VCaP (cell line): Measurements from ENCODE around the gene COQ6.
"Not testable (repeated sequence)": the region's sequence is repeated elsewhere in the genome, so short reads cannot be mapped to it uniquely, and the experiment has no call there.

Experiments
- H3K27ac ChIP-seq: fragments of 450-650 bp; 2 replicates; pipeline ENCODE4 v1.5.1; 2017
- TF ChIP-seq, protein P1 (sequence below): fragments of 450-650 bp; conservative IDR thresholded peaks from 2 replicates; pipeline ENCODE4 v1.5.1; 2017; ENCODE audit warnings: mild to moderate bottlenecking, moderate library complexity

Gene COQ6

DNA sequence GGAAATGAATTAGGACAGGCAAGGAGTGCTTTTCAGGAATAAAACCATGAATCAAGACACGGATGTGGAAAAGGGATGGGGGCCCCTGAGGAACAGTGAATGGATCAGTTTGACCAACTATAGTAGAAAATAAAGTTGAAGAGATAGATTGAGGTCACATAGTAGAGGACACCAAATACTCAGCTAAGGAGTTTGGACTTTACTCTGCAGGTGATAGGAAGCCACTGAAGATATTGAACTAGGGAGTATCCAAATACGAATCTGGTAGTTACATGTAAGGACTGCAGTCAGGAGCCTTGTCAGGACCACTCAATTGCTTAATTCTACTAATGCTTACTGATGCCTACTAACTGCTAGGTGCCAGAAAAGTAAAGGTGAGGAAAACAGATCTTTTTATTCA, 48.6 kb downstream of the COQ6 start:
- H3K27ac ChIP-seq = peak overlapping the region; percentile 51
- TF ChIP-seq, protein P1, sequence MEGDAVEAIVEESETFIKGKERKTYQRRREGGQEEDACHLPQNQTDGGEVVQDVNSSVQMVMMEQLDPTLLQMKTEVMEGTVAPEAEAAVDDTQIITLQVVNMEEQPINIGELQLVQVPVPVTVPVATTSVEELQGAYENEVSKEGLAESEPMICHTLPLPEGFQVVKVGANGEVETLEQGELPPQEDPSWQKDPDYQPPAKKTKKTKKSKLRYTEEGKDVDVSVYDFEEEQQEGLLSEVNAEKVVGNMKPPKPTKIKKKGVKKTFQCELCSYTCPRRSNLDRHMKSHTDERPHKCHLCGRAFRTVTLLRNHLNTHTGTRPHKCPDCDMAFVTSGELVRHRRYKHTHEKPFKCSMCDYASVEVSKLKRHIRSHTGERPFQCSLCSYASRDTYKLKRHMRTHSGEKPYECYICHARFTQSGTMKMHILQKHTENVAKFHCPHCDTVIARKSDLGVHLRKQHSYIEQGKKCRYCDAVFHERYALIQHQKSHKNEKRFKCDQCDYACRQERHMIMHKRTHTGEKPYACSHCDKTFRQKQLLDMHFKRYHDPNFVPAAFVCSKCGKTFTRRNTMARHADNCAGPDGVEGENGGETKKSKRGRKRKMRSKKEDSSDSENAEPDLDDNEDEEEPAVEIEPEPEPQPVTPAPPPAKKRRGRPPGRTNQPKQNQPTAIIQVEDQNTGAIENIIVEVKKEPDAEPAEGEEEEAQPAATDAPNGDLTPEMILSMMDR = no peak

DNA sequence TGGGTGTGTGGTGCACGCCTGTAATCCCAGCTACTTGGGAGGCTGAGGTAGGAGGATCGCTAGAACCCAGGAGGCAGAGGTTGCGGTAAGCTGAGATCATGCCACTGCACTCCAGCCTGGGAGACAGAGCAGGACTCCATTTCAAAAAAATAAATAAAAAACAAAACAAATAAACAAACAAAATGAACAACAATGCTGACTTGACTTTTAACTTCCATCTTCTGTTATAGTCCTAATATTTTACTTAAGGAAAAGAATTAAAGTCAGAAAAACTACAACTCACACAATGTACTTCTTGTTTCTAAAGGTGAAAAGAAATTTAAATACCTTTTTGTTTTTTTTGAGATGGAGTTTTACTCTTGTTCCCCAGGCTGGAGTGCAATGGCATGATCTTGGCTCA, 55.6 kb downstream of the COQ6 start:
- not testable (repeated sequence) for H3K27ac ChIP-seq

DNA sequence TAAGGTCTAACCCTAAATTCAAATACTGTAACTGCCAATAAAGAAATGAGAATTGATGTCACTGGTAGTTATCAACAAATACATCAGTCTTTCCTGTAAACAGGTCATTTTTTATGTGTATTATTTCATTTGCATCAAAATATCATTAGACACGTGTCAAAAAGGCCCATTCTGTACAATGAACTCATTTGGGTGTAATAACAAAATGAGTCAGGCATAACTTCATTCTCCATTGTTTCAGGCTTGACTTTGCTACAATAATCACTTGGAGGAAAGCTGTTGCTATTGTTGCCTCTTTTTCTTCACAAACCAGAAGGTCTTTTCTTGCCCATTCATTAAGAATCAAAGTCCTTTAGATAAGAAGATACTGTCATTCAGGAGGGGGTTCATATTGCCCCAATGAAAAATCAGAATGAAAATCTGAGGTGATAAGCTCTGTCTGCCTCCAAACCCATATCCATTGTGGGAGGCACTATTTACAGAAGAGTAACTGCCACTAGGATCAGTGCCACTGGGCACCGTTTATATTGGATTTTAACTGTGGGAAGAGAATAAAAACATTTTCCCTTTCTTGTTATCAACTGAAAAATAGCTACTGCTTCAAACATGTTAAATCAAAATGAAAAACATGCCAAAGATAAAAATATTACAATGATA, 58.9 kb downstream of the COQ6 start:
- no peak overlapping the region for H3K27ac ChIP-seq
- TF ChIP-seq, protein P1 = no peak
